IMR-90 (cell line): ENCODE results near the gene ZNF618. TPM values are rescaled to one million over a fixed set of nuclear protein-coding genes. Genes with fewer than 3 reads are reported as not detected.

ENCODE experiments used
- ATAC-seq: fragments of 200-7000 bp; cut with Tn5 transposase; 2 replicates; pipeline ENCODE4 v1.9.1; 2020; ENCODE audit warnings: low read depth, mild to moderate bottlenecking, moderate library complexity
- BruUV-seq: library from RNA; stranded (reverse); fragments of 400-500 nt; replicated peaks from 2 replicates; lab custom pipeline; 2021; lab: Mats Ljungman, UMichigan
- CTCF ChIA-PET: fragments of 300-600 bp; formaldehyde crosslinking; extraction: SDS; loops from one replicate; lab custom pipeline; 2021; ENCODE audit warnings: antibody characterized with exemption; lab: Yijun Ruan, JAX
- POLR2A ChIA-PET: fragments of 300-600 bp; sonication (Branson Sonifier 250); formaldehyde crosslinking; loops from one replicate; lab custom pipeline; 2022; ENCODE audit warnings: antibody characterized with exemption; ENCODE audit not compliant: unreplicated experiment; lab: Charles Lee
- DNase-seq: peaks from one replicate; pipeline ENCODE4 v3.0.0; 2013
- H2AFZ ChIP-seq: replicated peaks from 2 replicates; pipeline ENCODE3; 2013; ENCODE audit warnings: low read length, mild to moderate bottlenecking; ENCODE audit not compliant: poor library complexity
- H2AK5ac ChIP-seq: 2 replicates; pipeline ENCODE4 v1.6.1; 2013; ENCODE audit warnings: low read depth, low read length, inconsistent platforms
- H2AK9ac ChIP-seq: replicated peaks from 2 replicates; pipeline ENCODE3; 2013; ENCODE audit warnings: mild to moderate bottlenecking, low read depth, low read length, moderate library complexity; ENCODE audit not compliant: poor library complexity
- H2BK120ac ChIP-seq: 2 replicates; pipeline ENCODE4 v1.6.1; 2013; ENCODE audit warnings: low read depth, low read length, inconsistent platforms
- H2BK15ac ChIP-seq: 3 replicates; pipeline ENCODE4 v1.6.1; 2013; ENCODE audit warnings: low read depth, low read length, inconsistent platforms
- H2BK20ac ChIP-seq: 2 replicates; pipeline ENCODE4 v1.6.1; 2013; ENCODE audit warnings: low read depth, mild to moderate bottlenecking, inconsistent platforms, low read length, moderate library complexity
- H2BK5ac ChIP-seq: 2 replicates; pipeline ENCODE4 v1.6.1; 2013; ENCODE audit warnings: mild to moderate bottlenecking, low read depth, low read length, inconsistent platforms; ENCODE audit not compliant: poor library complexity, severe bottlenecking
- H3K14ac ChIP-seq: replicated peaks from 2 replicates; pipeline ENCODE4 v1.6.1; 2013; ENCODE audit warnings: low read depth, low read length, inconsistent platforms
- H3K18ac ChIP-seq: 2 replicates; pipeline ENCODE4 v1.6.1; 2013; ENCODE audit warnings: low read depth, low read length, control low read depth
- H3K23ac ChIP-seq: 2 replicates; pipeline ENCODE4 v1.6.1; 2013; ENCODE audit warnings: low read depth, low read length, inconsistent platforms
- H3K27ac ChIP-seq: 2 replicates; pipeline ENCODE4 v1.5.1; 2013; ENCODE audit warnings: mild to moderate bottlenecking, control low read depth, low read length; ENCODE audit not compliant: insufficient read depth
- H3K27me3 ChIP-seq: 2 replicates; pipeline ENCODE4 v1.6.1; 2013; ENCODE audit warnings: low read length; ENCODE audit not compliant: control insufficient read depth, insufficient read depth
- H3K36me3 ChIP-seq: 2 replicates; pipeline ENCODE4 v1.6.1; 2013; ENCODE audit warnings: low read length, mixed read lengths; ENCODE audit not compliant: control insufficient read depth, insufficient read depth
- H3K4ac ChIP-seq: 2 replicates; pipeline ENCODE4 v1.6.1; 2013; ENCODE audit warnings: low read depth, low read length, inconsistent platforms
- H3K4me1 ChIP-seq: 2 replicates; pipeline ENCODE4 v1.6.1; 2013; ENCODE audit warnings: low read length, mixed read lengths; ENCODE audit not compliant: control insufficient read depth, insufficient read depth
- H3K4me2 ChIP-seq: 2 replicates; pipeline ENCODE4 v1.6.1; 2013; ENCODE audit warnings: low read depth, mild to moderate bottlenecking, control low read depth, low read length, moderate library complexity
- H3K4me3 ChIP-seq: 2 replicates; pipeline ENCODE4 v1.5.1; 2013; ENCODE audit warnings: low read depth, mild to moderate bottlenecking, control low read depth, low read length, moderate library complexity; ENCODE audit not compliant: insufficient read depth
- H3K56ac ChIP-seq: 2 replicates; pipeline ENCODE4 v1.6.1; 2013; ENCODE audit warnings: low read length, inconsistent platforms; ENCODE audit not compliant: insufficient read depth; ENCODE audit errors: extremely low read depth
- H3K79me1 ChIP-seq, 2 experiments: 2 replicates each; pipeline ENCODE4 v1.6.1; 2013; ENCODE audit warnings: low read length in 2 of 2, inconsistent platforms in 1 of 2, low read depth in 1 of 2
- H3K9ac ChIP-seq: 2 replicates; pipeline ENCODE4 v1.6.1; 2013; ENCODE audit warnings: low read depth, low read length, control low read depth
- H3K9me1 ChIP-seq: 2 replicates; pipeline ENCODE4 v1.6.1; 2013; ENCODE audit warnings: low read length, inconsistent platforms; ENCODE audit not compliant: insufficient read depth
- H3K9me3 ChIP-seq: 2 replicates; pipeline ENCODE4 v1.6.1; 2013; ENCODE audit warnings: low read length; ENCODE audit not compliant: control insufficient read depth, insufficient read depth
- H4K20me1 ChIP-seq: 2 replicates; pipeline ENCODE4 v1.6.1; 2013; ENCODE audit warnings: low read length, inconsistent platforms; ENCODE audit not compliant: insufficient read depth
- H4K5ac ChIP-seq: 2 replicates; pipeline ENCODE4 v1.6.1; 2013; ENCODE audit warnings: mild to moderate bottlenecking, low read depth, low read length, control low read depth
- H4K8ac ChIP-seq, 2 experiments: 2 replicates each; pipeline ENCODE4 v1.6.1; 2013; ENCODE audit warnings: low read depth in 2 of 2, low read length in 2 of 2, control low read depth in 1 of 2, inconsistent platforms in 1 of 2
- H4K91ac ChIP-seq: 2 replicates; pipeline ENCODE4 v1.6.1; 2013; ENCODE audit warnings: low read depth, low read length, inconsistent platforms; ENCODE audit not compliant: insufficient read depth
- MAZ ChIP-seq: IDR thresholded peaks from 2 replicates; pipeline ENCODE4 v1.6.1; 2012; ENCODE audit warnings: low read depth, mild to moderate bottlenecking, low read length, improper control_type of control experiment, moderate library complexity, borderline replicate concordance
- USF2 ChIP-seq: fragments of 150-350 bp; IDR thresholded peaks from 2 replicates; pipeline ENCODE4 v1.6.1; 2017; ENCODE audit warnings: mild to moderate bottlenecking, antibody characterized with exemption, low read length, low read depth
- WGBS, 2 experiments: methylation state at CpG; one replicate each; pipeline versions ENCODE4 v1.1.5 to v1.1.7; 2013; ENCODE audit warnings: missing lambda C conversion rate in 2 of 2; ENCODE audit not compliant: insufficient read length in 1 of 2; ENCODE audit errors: extremely low coverage in 2 of 2; 5-methylcytosine and 5-hydroxymethylcytosine counted together
- dilution Hi-C: fragments of 300-500 bp; cut with HindIII; formaldehyde crosslinking; loops from one replicate; pipeline ENCODE4 v1.14.3; 2018; ENCODE audit warnings: low sequenced_read_pairs; ENCODE audit not compliant: unreplicated experiment
- in situ Hi-C: fragments of 300-500 bp; cut with MboI; formaldehyde crosslinking; loops from 3 replicates; pipeline ENCODE4 v1.14.3; 2019; ENCODE audit warnings: low sequenced_read_pairs, inconsistent platforms, mixed read lengths
- intact Hi-C: fragments of 100-400 bp; cut with micrococcal nuclease; formaldehyde crosslinking; loops from 2 replicates; pipeline ENCODE4 v1.10.0; 2022
- polyA plus RNA-seq, 3 experiments: library from polyadenylated mRNA; depleted of rRNA; stranded (reverse); fragments of >200 nt; gene quantifications; 2 replicates each; pipeline ENCODE4 v1.2.3, GENCODE V29; 2012; ENCODE audit warnings: low replicate concordance in 1 of 3
- total RNA-seq: library from RNA; depleted of rRNA; stranded (reverse); fragments of >200 nt; gene quantifications from 2 replicates; pipeline ENCODE4 v1.2.3, GENCODE V29; 2012

Gene ZNF618
- total and polyA plus RNA-seq, 2 of the 4 experiments (the other 2 are of a cell fraction): 8.2 to 9.4 TPM

GRCh38 chr9:113990570-113990907 is 114.4 kb downstream of the ZNF618 start:
- H3K4me1 ChIP-seq: peaks cover 5% of the 10 kb centered on the region; the same call in 1 of the 2 replicates
- H3K27ac ChIP-seq: no peak overlapping the region
- no peak overlapping the region for H2AK5ac ChIP-seq
- H2BK20ac ChIP-seq: no peak overlapping the region
- TF ChIP-seq MAZ (no peak), USF2 (peak; percentile 76)
- ChIA-PET CTCF (no interaction called here), POLR2A (no interaction called here)
- no peak overlapping the region for H3K4me3 ChIP-seq
- peaks cover 26% of the 10 kb centered on the region; the same call in 1 of the 2 replicates for H4K20me1 ChIP-seq
- H3K79me1 ChIP-seq: peaks cover 23 to 73% of the 10 kb centered on the region in 2 experiments
- H2BK5ac ChIP-seq: no peak overlapping the region
- DNase-seq (no peak), ATAC-seq (no peak)
- no peak overlapping the region for H3K23ac ChIP-seq
- dilution Hi-C loops: no loop called here
- peaks cover 24% of the 10 kb centered on the region for H3K9me1 ChIP-seq
- intact Hi-C loops: no loop called here
- no peak overlapping the region for H3K14ac ChIP-seq
- no peak overlapping the region for H4K5ac ChIP-seq
- no peak overlapping the region for H3K18ac ChIP-seq
- H3K4me2 ChIP-seq: no peak overlapping the region
- H2BK15ac ChIP-seq: no peak overlapping the region
- H3K9ac ChIP-seq: no peak overlapping the region
- H3K56ac ChIP-seq: no peak overlapping the region
- WGBS, 2 experiments: 91% methylated on average over 4 of the region's 8 CpGs; no CpG with 5 or more reads in 1 of the 2 experiments
- no TSS peak for BruUV-seq
- H3K4ac ChIP-seq: no peak overlapping the region
- peaks cover 22% of the 10 kb centered on the region; the same call in 1 of the 2 replicates for H3K36me3 ChIP-seq
- no peak overlapping the region for H4K8ac ChIP-seq
- no peaks in the 10 kb centered on the region for H3K27me3 ChIP-seq
- H2AK9ac ChIP-seq: no peak overlapping the region
- no peak overlapping the region for H2BK120ac ChIP-seq
- H4K91ac ChIP-seq: no peak overlapping the region
- in situ Hi-C loops: no loop called here
- no peaks in the 10 kb centered on the region for H3K9me3 ChIP-seq
- H2AFZ ChIP-seq: no peak overlapping the region
